NCI-H226 (cell line): ENCODE measurements around the gene PSMD13.
A peak's percentile ranks its signal among the peaks of the same experiment; 100 is the strongest.
"Not testable (repeated sequence)": the region's sequence is repeated elsewhere in the genome, so short reads cannot be mapped to it uniquely, and the experiment has no call there.

ENCODE experiments used
- DNase-seq: peaks from one replicate; pipeline ENCODE4 v3.0.0-alpha.2; 2015

Gene PSMD13

GRCh38 chr11:220641-221215 is 16.0 kb upstream of the PSMD13 start:
- peak; percentile 71 for DNase-seq

GRCh38 chr11:221539-221938 is 15.2 kb upstream of the PSMD13 start:
- no peak for DNase-seq

- DNase-seq = no peak
Observed at GRCh38 chr11:221998-222789, 14.6 kb upstream of the PSMD13 start.

- DNase-seq = no peak
Observed at GRCh38 chr11:223026-223789, 13.6 kb upstream of the PSMD13 start.

- no peak for DNase-seq
Observed at GRCh38 chr11:223884-224283, 12.9 kb upstream of the PSMD13 start.

GRCh38 chr11:224424-224823 is 12.4 kb upstream of the PSMD13 start:
- DNase-seq = no peak

GRCh38 chr11:225734-226453 is 10.9 kb upstream of the PSMD13 start:
- no peak for DNase-seq

GRCh38 chr11:227824-228379 is 8.9 kb upstream of the PSMD13 start:
- DNase-seq = no peak

- DNase-seq = no peak
Observed at GRCh38 chr11:230431-230830, 6.3 kb upstream of the PSMD13 start.

- DNase-seq = no peak
Observed at GRCh38 chr11:232783-233565, 3.8 kb upstream of the PSMD13 start.

GRCh38 chr11:235180-235579 is 1.6 kb upstream of the PSMD13 start:
- DNase-seq = no peak

GRCh38 chr11:235609-235996 is 1.2 kb upstream of the PSMD13 start:
- DNase-seq = no peak

- DNase-seq = peak; percentile 66
Observed at GRCh38 chr11:235997-236773, 591 bp upstream of the PSMD13 start, which contains the start of gene SIRT3. TSS of gene SIRT3 (minus strand) at chr11:236342. CDS start at chr11:236328, 14 bp downstream.

GRCh38 chr11:238346-238745 is 1.6 kb downstream of the PSMD13 start:
- not testable (repeated sequence) for DNase-seq

GRCh38 chr11:240315-240714 is 3.5 kb downstream of the PSMD13 start:
- no peak for DNase-seq

- no peak for DNase-seq
Observed at GRCh38 chr11:241634-242033, 4.9 kb downstream of the PSMD13 start.

GRCh38 chr11:244376-244775 is 7.6 kb downstream of the PSMD13 start:
- no peak for DNase-seq

- no peak for DNase-seq
Observed at GRCh38 chr11:249062-249461, 12.3 kb downstream of the PSMD13 start.

GRCh38 chr11:250274-250673 is 13.5 kb downstream of the PSMD13 start:
- no peak for DNase-seq

GRCh38 chr11:250740-251299 is 14.0 kb downstream of the PSMD13 start:
- no peak for DNase-seq

GRCh38 chr11:251550-251949 is 14.8 kb downstream of the PSMD13 start:
- DNase-seq = no peak
